ENCODE measurements around the gene HOXB9. TPM values are rescaled to one million over a fixed set of nuclear protein-coding genes. Genes with fewer than 3 reads are reported as not detected.

Gene HOXB9
- total RNA-seq, 1 experiment from 2014 or later = not detected

DNA sequence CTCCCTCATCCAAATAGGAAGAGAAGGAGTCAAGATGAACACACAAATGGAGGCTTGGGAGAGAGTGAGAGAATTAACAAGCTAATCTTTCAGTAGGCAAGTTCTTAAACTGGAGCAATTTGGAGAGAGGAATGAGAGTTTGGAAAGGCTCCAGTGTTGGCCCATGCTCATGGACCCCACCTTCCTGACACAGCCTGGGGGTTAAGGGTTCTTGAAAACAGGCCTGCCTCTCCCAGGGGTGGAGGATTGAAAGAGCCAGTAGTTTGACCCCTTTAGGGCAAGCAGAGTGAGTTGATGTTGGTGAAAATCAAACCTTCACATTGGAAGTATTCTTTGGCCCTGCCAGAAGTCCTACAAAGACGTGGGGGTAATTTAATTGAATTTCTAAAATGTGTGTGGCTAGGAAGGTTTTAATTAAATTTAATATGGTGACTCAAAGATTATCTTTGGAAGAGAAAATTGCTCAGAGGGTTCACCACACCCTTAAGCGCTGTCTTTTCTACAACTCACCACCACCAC, 41.9 kb downstream of the HOXB9 start:
- Histone ChIP-seq H4K20me1 (ENCODE audit: control insufficient read depth, insufficient read depth, insufficient read length) (no peaks in the 10 kb centered on the region), H2AFZ (ENCODE audit: low read length) (no peak overlapping the region), H3T11ph (ENCODE audit: low read length) (no peak overlapping the region), H3K4me1 (ENCODE audit: insufficient read depth, low read length) (no peaks in the 10 kb centered on the region), H2BK20ac (ENCODE audit: low read depth, low read length, poor library complexity, severe bottlenecking) (no peak overlapping the region), H3K18ac (ENCODE audit: insufficient read length, low read depth, low read length) (no peak overlapping the region), H2BK12ac (ENCODE audit: insufficient read length, low read depth, low read length) (no peak overlapping the region), H3K9ac (ENCODE audit: extremely low read depth, insufficient read length, low read length) (no peak overlapping the region), H3K79me2 (ENCODE audit: insufficient read depth, low read length) (no peaks in the 10 kb centered on the region), H2AK5ac (ENCODE audit: insufficient read length, low read length) (no peak overlapping the region), H3K4me2 (ENCODE audit: insufficient read depth, insufficient read length, low read length) (no peak overlapping the region), H3K23me2 (ENCODE audit: insufficient read length, low read depth, low read length, poor library complexity, severe bottlenecking) (peaks cover 3% of the 10 kb centered on the region), H3K4ac (ENCODE audit: low read depth, low read length) (no peak overlapping the region), H2BK120ac (ENCODE audit: low read depth, low read length, poor library complexity, severe bottlenecking) (no peak overlapping the region), H3K79me1 (ENCODE audit: insufficient read depth, low read depth, low read length, poor library complexity, severe bottlenecking) (no peaks in the 10 kb centered on the region), H4K91ac (ENCODE audit: insufficient read length, low read depth, low read length) (no peak overlapping the region), H3K14ac (ENCODE audit: insufficient read depth, low read length) (no peak overlapping the region), H4K5ac (ENCODE audit: insufficient read length, low read depth, low read length) (no peak overlapping the region), H3K23ac (ENCODE audit: insufficient read length, low read depth, low read length) (no peak overlapping the region), H3K9me3 (ENCODE audit: control insufficient read depth, low read depth, low read length) (no peaks in the 10 kb centered on the region), H2BK5ac (ENCODE audit: insufficient read length, low read length) (no peak overlapping the region), H4K8ac (replicated peaks; ENCODE audit: insufficient read length, low read depth, low read length) (no peak overlapping the region), H2BK15ac (ENCODE audit: low read depth, low read length) (no peak overlapping the region), H3K27me3 (ENCODE audit: insufficient read depth, low read length) (peaks cover 100% of the 10 kb centered on the region), H3K27ac (ENCODE audit: insufficient read length, low read depth, low read length) (no peak overlapping the region), H3K56ac (ENCODE audit: insufficient read length, low read depth, low read length) (no peak overlapping the region)
- TF ChIP-seq, protein P1, sequence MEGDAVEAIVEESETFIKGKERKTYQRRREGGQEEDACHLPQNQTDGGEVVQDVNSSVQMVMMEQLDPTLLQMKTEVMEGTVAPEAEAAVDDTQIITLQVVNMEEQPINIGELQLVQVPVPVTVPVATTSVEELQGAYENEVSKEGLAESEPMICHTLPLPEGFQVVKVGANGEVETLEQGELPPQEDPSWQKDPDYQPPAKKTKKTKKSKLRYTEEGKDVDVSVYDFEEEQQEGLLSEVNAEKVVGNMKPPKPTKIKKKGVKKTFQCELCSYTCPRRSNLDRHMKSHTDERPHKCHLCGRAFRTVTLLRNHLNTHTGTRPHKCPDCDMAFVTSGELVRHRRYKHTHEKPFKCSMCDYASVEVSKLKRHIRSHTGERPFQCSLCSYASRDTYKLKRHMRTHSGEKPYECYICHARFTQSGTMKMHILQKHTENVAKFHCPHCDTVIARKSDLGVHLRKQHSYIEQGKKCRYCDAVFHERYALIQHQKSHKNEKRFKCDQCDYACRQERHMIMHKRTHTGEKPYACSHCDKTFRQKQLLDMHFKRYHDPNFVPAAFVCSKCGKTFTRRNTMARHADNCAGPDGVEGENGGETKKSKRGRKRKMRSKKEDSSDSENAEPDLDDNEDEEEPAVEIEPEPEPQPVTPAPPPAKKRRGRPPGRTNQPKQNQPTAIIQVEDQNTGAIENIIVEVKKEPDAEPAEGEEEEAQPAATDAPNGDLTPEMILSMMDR (conservative IDR thresholded peaks at IDR 0.05) = no peak
- peak overlapping the region in 1 of 3 experiments; percentile 30; a peak in 1 of 7 replicates for H3K27ac Mint-ChIP-seq
- no peaks in the 10 kb centered on the region; a peak in 2 of 7 replicates for H3K36me3 Mint-ChIP-seq (ENCODE audit: insufficient read depth in 1 of 3, low read depth in 3 of 3)
- H3K4me1 Mint-ChIP-seq = peaks cover 13 to 24% of the 10 kb centered on the region in 2 experiments
- WGBS (ENCODE audit: extremely low coverage, insufficient read length, low lambda C conversion rate) = no CpG with 5 or more reads among the region's 2 CpGs
- H3K9me3 Mint-ChIP-seq = peaks cover 5 to 21% of the 10 kb centered on the region in 2 experiments; a peak in 4 of 5 replicates
- peaks cover 100% of the 10 kb centered on the region for H3K27me3 Mint-ChIP-seq (ENCODE audit: low read depth)
- H3K4me3 Mint-ChIP-seq = no peak overlapping the region
- DNase-seq = no peak

Measured in H9 (cell line).